Gastroesophageal sphincter (tissue), 3 donors: ENCODE results near the gene BLVRA.
"Not testable (repeated sequence)": the region's sequence is repeated elsewhere in the genome, so short reads cannot be mapped to it uniquely, and the experiment has no call there.

Experiments used
- CTCF ChIP-seq, 4 experiments: fragments of 200-600 bp in 2 of 4; fragments of 450-650 bp in 2 of 4; sonication (generic) in 1 of 4; IDR thresholded peaks; one replicate each; pipeline ENCODE4 v1.5.1; 2017 to 2019; ENCODE audit warnings: antibody characterized with exemption in 4 of 4, mild to moderate bottlenecking in 2 of 4, moderate library complexity in 2 of 4
- EP300 ChIP-seq: sonication (generic); formaldehyde crosslinking; IDR thresholded peaks from one replicate; pipeline ENCODE4 v1.6.1; 2017; ENCODE audit warnings: antibody characterized with exemption, mild to moderate bottlenecking
- POLR2A ChIP-seq, 2 donors: fragments of 450-650 bp; IDR thresholded peaks; one replicate each; pipeline ENCODE4 v1.6.1; 2017; ENCODE audit warnings: antibody characterized with exemption in 2 of 2, mild to moderate bottlenecking in 2 of 2, moderate library complexity in 1 of 2

- not testable (repeated sequence) for TF ChIP-seq CTCF (IDR thresholded peaks at IDR 0.05); POLR2A (IDR thresholded peaks at IDR 0.05); EP300
Measured at GRCh38 chr7:43775255-43775654, 16.8 kb downstream of the BLVRA start.
